Tibial nerve (tissue), 4 donors: ENCODE measurements around the gene DND1.

Experiments used
- EP300 ChIP-seq, 2 donors: sonication (generic); formaldehyde crosslinking; IDR thresholded peaks; one replicate each; pipeline ENCODE4 v1.6.1; 2017; ENCODE audit warnings: antibody characterized with exemption in 2 of 2, mild to moderate bottlenecking in 1 of 2
- TF ChIP-seq, protein P1 (sequence below), 5 experiments: fragments of 200-600 bp in 3 of 5; fragments of 450-650 bp in 2 of 5; sonication (generic) in 3 of 5; IDR thresholded peaks; one replicate each; pipeline ENCODE4 v1.5.1; 2016 to 2019; ENCODE audit warnings: antibody characterized with exemption in 5 of 5, mild to moderate bottlenecking in 3 of 5, moderate library complexity in 2 of 5

DNA sequence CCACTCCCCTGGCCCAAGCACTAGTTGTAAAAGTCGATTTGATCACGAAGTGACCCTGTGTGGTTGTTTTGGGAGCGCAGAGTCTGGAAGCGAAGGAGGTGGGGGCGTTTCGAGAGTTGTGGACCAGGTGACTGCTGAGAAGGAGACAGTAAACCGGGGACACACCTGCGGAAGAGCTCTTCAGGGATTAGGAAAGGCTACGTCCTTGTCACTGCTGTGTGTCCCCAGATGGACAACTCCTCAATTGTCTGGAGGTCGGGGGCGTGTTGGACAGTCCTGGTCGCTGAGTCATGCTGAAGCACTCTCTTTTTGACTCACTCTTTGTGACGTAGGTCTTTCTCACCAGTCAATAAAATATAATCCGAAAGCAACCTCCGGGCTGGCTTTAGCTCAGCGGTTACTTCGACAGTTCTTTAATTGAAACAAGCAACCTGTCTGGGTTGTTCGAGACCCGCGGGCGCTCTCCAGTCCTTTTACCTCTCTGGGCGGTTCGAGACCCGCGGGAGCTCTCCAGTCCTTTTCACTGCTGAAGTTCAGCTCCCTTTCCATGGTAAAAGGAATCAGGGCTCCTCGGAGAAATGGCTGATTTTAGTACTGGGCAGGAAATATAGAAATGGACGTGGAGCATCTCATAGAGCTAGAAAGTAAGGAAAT is 37.6 kb upstream of the DND1 start:
- TF ChIP-seq, protein P1, sequence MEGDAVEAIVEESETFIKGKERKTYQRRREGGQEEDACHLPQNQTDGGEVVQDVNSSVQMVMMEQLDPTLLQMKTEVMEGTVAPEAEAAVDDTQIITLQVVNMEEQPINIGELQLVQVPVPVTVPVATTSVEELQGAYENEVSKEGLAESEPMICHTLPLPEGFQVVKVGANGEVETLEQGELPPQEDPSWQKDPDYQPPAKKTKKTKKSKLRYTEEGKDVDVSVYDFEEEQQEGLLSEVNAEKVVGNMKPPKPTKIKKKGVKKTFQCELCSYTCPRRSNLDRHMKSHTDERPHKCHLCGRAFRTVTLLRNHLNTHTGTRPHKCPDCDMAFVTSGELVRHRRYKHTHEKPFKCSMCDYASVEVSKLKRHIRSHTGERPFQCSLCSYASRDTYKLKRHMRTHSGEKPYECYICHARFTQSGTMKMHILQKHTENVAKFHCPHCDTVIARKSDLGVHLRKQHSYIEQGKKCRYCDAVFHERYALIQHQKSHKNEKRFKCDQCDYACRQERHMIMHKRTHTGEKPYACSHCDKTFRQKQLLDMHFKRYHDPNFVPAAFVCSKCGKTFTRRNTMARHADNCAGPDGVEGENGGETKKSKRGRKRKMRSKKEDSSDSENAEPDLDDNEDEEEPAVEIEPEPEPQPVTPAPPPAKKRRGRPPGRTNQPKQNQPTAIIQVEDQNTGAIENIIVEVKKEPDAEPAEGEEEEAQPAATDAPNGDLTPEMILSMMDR (IDR thresholded peaks at IDR 0.05), result no peak
- TF ChIP-seq EP300 (IDR thresholded peaks at IDR 0.05), result peak; percentile 70 to 81
